GM12892 (cell line): Measurements from ENCODE around the gene ITPR3.

Experiments used
- POLR2A ChIP-seq: IDR thresholded peaks from 2 replicates; pipeline ENCODE4 v1.6.1; 2011; ENCODE audit warnings: low read depth, low read length, control low read depth
- POLR2AphosphoS5 ChIP-seq: IDR thresholded peaks from 2 replicates; pipeline ENCODE4 v1.6.1; 2011; ENCODE audit warnings: low read depth, low read length, control low read depth
- TAF1 ChIP-seq: IDR thresholded peaks from 2 replicates; pipeline ENCODE4 v1.6.1; 2011; ENCODE audit warnings: low read depth, mild to moderate bottlenecking, control low read depth, low read length, borderline replicate concordance

GRCh38 chr6:33690766-33691165 lies 69.6 kb downstream of the ITPR3 start:
- TF ChIP-seq POLR2AphosphoS5, result no peak
- TF ChIP-seq POLR2A, result no peak
- no peak for TF ChIP-seq TAF1
